ENCODE results near the gene ARL5A.

ARL5A gene

GRCh38 chr2:151765760-151766410 is 62.3 kb downstream of the ARL5A start:
- no peak overlapping the region for H4K91ac ChIP-seq (ENCODE audit: low read depth, low read length)
- no peak overlapping the region for H3K9ac ChIP-seq (ENCODE audit: low read length)
- no CpG with 5 or more reads among the region's 10 CpGs for WGBS (ENCODE audit: extremely low coverage, insufficient coverage, insufficient read length)

GRCh38 chr2:151762694-151763093 is 65.5 kb downstream of the ARL5A start:
- Histone ChIP-seq H3K9me3 (ENCODE audit: insufficient read depth, low read depth, low read length) (no peaks in the 10 kb centered on the region), H3K36me3 (ENCODE audit: control insufficient read depth in 1 of 2, insufficient read depth in 2 of 2, low read length in 2 of 2) (peaks cover 2 to 11% of the 10 kb centered on the region in 2 experiments), H3K14ac (ENCODE audit: low read length) (no peak overlapping the region), H3K27me3 (ENCODE audit: insufficient read depth, low read length) (no peaks in the 10 kb centered on the region), H2BK120ac (ENCODE audit: insufficient read depth, low read length, poor library complexity) (no peak overlapping the region), H2AK5ac (ENCODE audit: low read length) (no peak overlapping the region), H4K91ac (ENCODE audit: low read depth, low read length) (no peak overlapping the region), H3K4me2 (ENCODE audit: low read length) (no peak overlapping the region), H3K4me1 (ENCODE audit: control insufficient read depth in 1 of 2, insufficient read depth in 2 of 2, low read length in 2 of 2) (peaks cover 0 to 4% of the 10 kb centered on the region in 2 experiments), H3K4me3 (ENCODE audit: low read depth, low read length) (no peak overlapping the region), H3K23ac (ENCODE audit: low read length) (no peak overlapping the region), H4K12ac (ENCODE audit: low read depth, low read length) (no peak overlapping the region), H3K27ac (ENCODE audit: low read depth, low read length) (no peak overlapping the region), H2BK5ac (ENCODE audit: low read depth, low read length, poor library complexity) (no peak overlapping the region), H2AFZ (ENCODE audit: insufficient read depth, low read length, poor library complexity) (no peak overlapping the region), H3K79me1 (ENCODE audit: low read length) (no peaks in the 10 kb centered on the region), H2BK12ac (ENCODE audit: low read length) (no peak overlapping the region), H3K4ac (ENCODE audit: low read depth, low read length) (no peak overlapping the region), H4K8ac (ENCODE audit: low read depth, low read length) (no peak overlapping the region), H3K18ac (ENCODE audit: low read length) (no peak overlapping the region), H3K79me2 (ENCODE audit: control insufficient read depth, insufficient read depth, low read length, poor library complexity) (no peaks in the 10 kb centered on the region), H3K9ac (ENCODE audit: low read length) (no peak overlapping the region)
- no peak for DNase-seq
- no CpG with 5 or more reads among the region's 3 CpGs for WGBS (ENCODE audit: extremely low coverage, insufficient coverage, insufficient read length)

More at GRCh38 chr2:151765760-151766410, 62.3 kb downstream of the ARL5A start:
- no peak overlapping the region for H3K4me3 ChIP-seq (ENCODE audit: low read depth, low read length)
- no peak overlapping the region for H2BK120ac ChIP-seq (ENCODE audit: insufficient read depth, low read length, poor library complexity)
- H3K79me1 ChIP-seq (ENCODE audit: low read length), result no peaks in the 10 kb centered on the region
- H4K12ac ChIP-seq (ENCODE audit: low read depth, low read length), result no peak overlapping the region
- H2AFZ ChIP-seq (ENCODE audit: insufficient read depth, low read length, poor library complexity), result no peak overlapping the region
- H3K4me1 ChIP-seq (ENCODE audit: control insufficient read depth in 1 of 2, insufficient read depth in 2 of 2, low read length in 2 of 2), result peaks cover 0 to 2% of the 10 kb centered on the region in 2 experiments
- H2BK12ac ChIP-seq (ENCODE audit: low read length), result no peak overlapping the region
- H3K14ac ChIP-seq (ENCODE audit: low read length), result no peak overlapping the region
- no peak overlapping the region for H2BK5ac ChIP-seq (ENCODE audit: low read depth, low read length, poor library complexity)
- no peaks in the 10 kb centered on the region for H3K79me2 ChIP-seq (ENCODE audit: control insufficient read depth, insufficient read depth, low read length, poor library complexity)
- no peak overlapping the region for H3K4me2 ChIP-seq (ENCODE audit: low read length)
- no peak for DNase-seq
- no peak overlapping the region for H3K27ac ChIP-seq (ENCODE audit: low read depth, low read length)
- no peak overlapping the region for H3K4ac ChIP-seq (ENCODE audit: low read depth, low read length)
- no peaks in the 10 kb centered on the region for H3K9me3 ChIP-seq (ENCODE audit: insufficient read depth, low read depth, low read length)
- no peak overlapping the region for H4K8ac ChIP-seq (ENCODE audit: low read depth, low read length)
- no peak overlapping the region for H2AK5ac ChIP-seq (ENCODE audit: low read length)
- H3K36me3 ChIP-seq (ENCODE audit: control insufficient read depth in 1 of 2, insufficient read depth in 2 of 2, low read length in 2 of 2), result peaks cover 4 to 13% of the 10 kb centered on the region in 2 experiments
- no peaks in the 10 kb centered on the region for H3K27me3 ChIP-seq (ENCODE audit: insufficient read depth, low read length)
- no peak overlapping the region for H3K23ac ChIP-seq (ENCODE audit: low read length)
- H3K18ac ChIP-seq (ENCODE audit: low read length), result no peak overlapping the region

GRCh38 chr2:151761687-151762086 is 66.5 kb downstream of the ARL5A start:
- Histone ChIP-seq H3K4me1 (ENCODE audit: control insufficient read depth in 1 of 2, insufficient read depth in 2 of 2, low read length in 2 of 2) (peaks cover 0 to 4% of the 10 kb centered on the region in 2 experiments), H3K79me2 (ENCODE audit: control insufficient read depth, insufficient read depth, low read length, poor library complexity) (no peaks in the 10 kb centered on the region), H3K27me3 (ENCODE audit: insufficient read depth, low read length) (no peaks in the 10 kb centered on the region), H2BK12ac (ENCODE audit: low read length) (no peak overlapping the region), H2BK120ac (ENCODE audit: insufficient read depth, low read length, poor library complexity) (no peak overlapping the region), H2AFZ (ENCODE audit: insufficient read depth, low read length, poor library complexity) (no peak overlapping the region), H3K9me3 (ENCODE audit: insufficient read depth, low read depth, low read length) (no peaks in the 10 kb centered on the region), H3K9ac (ENCODE audit: low read length) (no peak overlapping the region), H3K23ac (ENCODE audit: low read length) (no peak overlapping the region), H3K4me3 (ENCODE audit: low read depth, low read length) (no peak overlapping the region), H4K8ac (ENCODE audit: low read depth, low read length) (no peak overlapping the region), H3K36me3 (ENCODE audit: control insufficient read depth in 1 of 2, insufficient read depth in 2 of 2, low read length in 2 of 2) (peaks cover 2 to 9% of the 10 kb centered on the region in 2 experiments), H3K79me1 (ENCODE audit: low read length) (no peaks in the 10 kb centered on the region), H3K14ac (ENCODE audit: low read length) (no peak overlapping the region), H3K4me2 (ENCODE audit: low read length) (no peak overlapping the region), H4K12ac (ENCODE audit: low read depth, low read length) (no peak overlapping the region), H2AK5ac (ENCODE audit: low read length) (no peak overlapping the region), H4K91ac (ENCODE audit: low read depth, low read length) (no peak overlapping the region), H3K4ac (ENCODE audit: low read depth, low read length) (no peak overlapping the region), H3K27ac (ENCODE audit: low read depth, low read length) (no peak overlapping the region), H3K18ac (ENCODE audit: low read length) (no peak overlapping the region), H2BK5ac (ENCODE audit: low read depth, low read length, poor library complexity) (no peak overlapping the region)
- no peak for DNase-seq

- no peak overlapping the region for H2AFZ ChIP-seq (ENCODE audit: insufficient read depth, low read length, poor library complexity)
- H4K12ac ChIP-seq (ENCODE audit: low read depth, low read length), result no peak overlapping the region
- no peak overlapping the region for H3K4me3 ChIP-seq (ENCODE audit: low read depth, low read length)
- no peak overlapping the region for H3K9ac ChIP-seq (ENCODE audit: low read length)
- H4K8ac ChIP-seq (ENCODE audit: low read depth, low read length), result no peak overlapping the region
- H3K18ac ChIP-seq (ENCODE audit: low read length), result no peak overlapping the region
- no peak overlapping the region for H2BK120ac ChIP-seq (ENCODE audit: insufficient read depth, low read length, poor library complexity)
- no peak overlapping the region for H3K27ac ChIP-seq (ENCODE audit: low read depth, low read length)
- H2BK12ac ChIP-seq (ENCODE audit: low read length), result no peak overlapping the region
- WGBS (ENCODE audit: extremely low coverage, insufficient coverage, insufficient read length), result no CpG with 5 or more reads among the region's 3 CpGs
- H3K79me1 ChIP-seq (ENCODE audit: low read length), result no peaks in the 10 kb centered on the region
- H3K4me1 ChIP-seq (ENCODE audit: control insufficient read depth in 1 of 2, insufficient read depth in 2 of 2, low read length in 2 of 2), result peaks cover 0 to 4% of the 10 kb centered on the region in 2 experiments
- no peak overlapping the region for H3K14ac ChIP-seq (ENCODE audit: low read length)
- no peak for DNase-seq
- H3K23ac ChIP-seq (ENCODE audit: low read length), result no peak overlapping the region
- H3K9me3 ChIP-seq (ENCODE audit: insufficient read depth, low read depth, low read length), result no peaks in the 10 kb centered on the region
- H2AK5ac ChIP-seq (ENCODE audit: low read length), result no peak overlapping the region
- no peaks in the 10 kb centered on the region for H3K27me3 ChIP-seq (ENCODE audit: insufficient read depth, low read length)
- no peak overlapping the region for H3K4me2 ChIP-seq (ENCODE audit: low read length)
- H4K91ac ChIP-seq (ENCODE audit: low read depth, low read length), result no peak overlapping the region
- no peaks in the 10 kb centered on the region for H3K79me2 ChIP-seq (ENCODE audit: control insufficient read depth, insufficient read depth, low read length, poor library complexity)
- H3K36me3 ChIP-seq (ENCODE audit: control insufficient read depth in 1 of 2, insufficient read depth in 2 of 2, low read length in 2 of 2), result peaks cover 2 to 8% of the 10 kb centered on the region in 2 experiments
- H2BK5ac ChIP-seq (ENCODE audit: low read depth, low read length, poor library complexity), result no peak overlapping the region
- H3K4ac ChIP-seq (ENCODE audit: low read depth, low read length), result no peak overlapping the region
Measured at GRCh38 chr2:151761193-151761592, 67.0 kb downstream of the ARL5A start.
